WERI-Rb-1 (cell line): ENCODE results near the gene RAD51.

ENCODE experiments used
- DNase-seq: peaks from one replicate; pipeline ENCODE4 v3.0.0-alpha.2; 2020
- H3K27ac ChIP-seq: fragments of 250-450 bp; sonication (Bioruptor Pico); 2 replicates; pipeline ENCODE4 v1.5.1; 2020; ENCODE audit warnings: mild to moderate bottlenecking, moderate library complexity
- H3K27me3 ChIP-seq: fragments of 250-450 bp; sonication (Bioruptor Pico); 2 replicates; pipeline ENCODE4 v1.5.1; 2021; ENCODE audit warnings: mild to moderate bottlenecking, low read depth, moderate library complexity; ENCODE audit not compliant: insufficient read depth, severe bottlenecking
- H3K36me3 ChIP-seq: fragments of 250-450 bp; sonication (Bioruptor Pico); 2 replicates; pipeline ENCODE4 v1.5.1; 2020; ENCODE audit warnings: mild to moderate bottlenecking, moderate library complexity
- H3K4me3 ChIP-seq: 2 replicates; pipeline ENCODE4 v1.5.1; 2011; ENCODE audit warnings: low read depth, mild to moderate bottlenecking, control low read depth, low read length
- H3K9me3 ChIP-seq: fragments of 250-450 bp; sonication (Bioruptor Pico); 2 replicates; pipeline ENCODE4 v1.5.1; 2021; ENCODE audit warnings: mild to moderate bottlenecking, moderate library complexity; ENCODE audit not compliant: severe bottlenecking
- TF ChIP-seq, protein P1 (sequence below): IDR thresholded peaks from 2 replicates; pipeline ENCODE4 v1.5.1; 2011; ENCODE audit warnings: low read depth, mild to moderate bottlenecking, control low read depth, inconsistent platforms, low read length

The RAD51 gene

DNA sequence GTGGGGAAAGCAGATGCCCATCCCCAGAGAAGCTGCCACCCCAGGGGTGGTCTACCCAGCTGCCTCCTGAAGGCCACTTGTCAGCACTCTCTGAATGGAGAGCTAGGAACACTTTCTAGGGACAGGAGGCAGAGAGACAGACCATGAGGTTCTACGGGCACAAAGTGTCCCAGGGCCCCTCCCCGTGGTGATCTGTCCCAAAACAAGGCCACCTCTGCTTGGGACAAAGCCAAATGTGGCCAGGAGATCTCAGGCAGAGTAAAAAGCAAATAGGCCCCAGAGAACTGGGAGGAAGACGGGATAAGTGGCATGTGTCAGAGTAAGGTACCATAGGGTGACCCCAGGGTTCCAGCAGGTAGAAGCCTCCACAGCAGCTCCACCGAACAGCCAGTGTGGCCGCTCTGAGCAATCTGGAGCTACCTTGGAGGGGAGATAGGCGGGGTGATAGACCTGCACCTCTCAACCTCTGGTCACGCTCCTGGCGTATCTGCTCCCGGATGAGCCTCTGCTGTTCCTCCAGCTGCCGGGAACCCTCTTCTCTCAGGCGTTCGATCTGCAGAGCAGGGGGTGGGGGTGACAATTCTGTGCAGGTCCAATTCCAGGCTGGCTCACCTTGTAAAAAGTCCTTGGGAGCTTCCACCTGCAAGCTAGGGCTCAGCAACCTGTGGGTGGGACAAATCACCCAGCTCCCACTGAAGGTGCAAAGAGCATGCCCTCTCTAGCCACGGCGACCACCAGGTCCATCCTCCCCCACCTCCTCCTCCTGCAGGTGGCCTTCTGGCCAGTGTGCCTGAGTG, 81.0 kb downstream of the RAD51 start:
- TF ChIP-seq, protein P1, sequence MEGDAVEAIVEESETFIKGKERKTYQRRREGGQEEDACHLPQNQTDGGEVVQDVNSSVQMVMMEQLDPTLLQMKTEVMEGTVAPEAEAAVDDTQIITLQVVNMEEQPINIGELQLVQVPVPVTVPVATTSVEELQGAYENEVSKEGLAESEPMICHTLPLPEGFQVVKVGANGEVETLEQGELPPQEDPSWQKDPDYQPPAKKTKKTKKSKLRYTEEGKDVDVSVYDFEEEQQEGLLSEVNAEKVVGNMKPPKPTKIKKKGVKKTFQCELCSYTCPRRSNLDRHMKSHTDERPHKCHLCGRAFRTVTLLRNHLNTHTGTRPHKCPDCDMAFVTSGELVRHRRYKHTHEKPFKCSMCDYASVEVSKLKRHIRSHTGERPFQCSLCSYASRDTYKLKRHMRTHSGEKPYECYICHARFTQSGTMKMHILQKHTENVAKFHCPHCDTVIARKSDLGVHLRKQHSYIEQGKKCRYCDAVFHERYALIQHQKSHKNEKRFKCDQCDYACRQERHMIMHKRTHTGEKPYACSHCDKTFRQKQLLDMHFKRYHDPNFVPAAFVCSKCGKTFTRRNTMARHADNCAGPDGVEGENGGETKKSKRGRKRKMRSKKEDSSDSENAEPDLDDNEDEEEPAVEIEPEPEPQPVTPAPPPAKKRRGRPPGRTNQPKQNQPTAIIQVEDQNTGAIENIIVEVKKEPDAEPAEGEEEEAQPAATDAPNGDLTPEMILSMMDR = no peak
- Histone ChIP-seq H3K9me3 (no peaks in the 10 kb centered on the region), H3K27me3 (no peaks in the 10 kb centered on the region), H3K4me3 (no peak overlapping the region), H3K36me3 (peaks cover 37% of the 10 kb centered on the region), H3K27ac (no peak overlapping the region)
- DNase-seq = no peak

DNA sequence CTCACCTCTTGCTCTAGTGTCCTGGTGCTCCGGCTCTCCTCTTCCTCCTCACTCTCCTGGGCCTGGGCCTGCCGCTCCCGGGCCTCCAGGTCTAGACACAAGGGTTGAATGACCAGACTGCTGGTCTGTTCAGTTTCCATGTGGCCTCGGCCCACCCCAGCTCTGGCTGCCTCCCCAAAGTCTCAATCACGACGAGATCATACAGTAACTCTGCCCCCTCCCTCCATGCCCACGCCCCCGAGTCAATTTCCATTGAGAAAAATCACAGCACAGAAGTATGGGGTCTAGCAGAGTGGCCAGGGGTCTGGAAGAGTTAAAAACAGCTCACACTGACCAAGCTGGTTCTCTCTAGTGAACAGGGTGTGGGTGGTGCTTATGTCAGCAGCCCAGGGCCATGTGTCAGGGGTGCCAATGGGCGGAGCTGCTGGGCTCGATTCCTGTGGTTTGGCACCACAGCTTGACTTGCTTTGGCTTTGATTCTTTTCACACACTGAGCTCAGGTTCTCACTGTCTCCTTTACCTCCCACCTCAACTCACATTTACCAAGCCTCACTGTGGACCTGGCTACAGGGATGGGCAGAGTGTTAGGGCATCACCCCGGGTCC, 81.7 kb downstream of the RAD51 start:
- peaks cover 37% of the 10 kb centered on the region for H3K36me3 ChIP-seq

More for the DNA sequence above, 81.7 kb downstream of the RAD51 start:
- no peaks in the 10 kb centered on the region for H3K27me3 ChIP-seq
- TF ChIP-seq, protein P1 = no peak
- DNase-seq = no peak
- no peak overlapping the region for H3K4me3 ChIP-seq
- H3K9me3 ChIP-seq = no peaks in the 10 kb centered on the region
- H3K27ac ChIP-seq = no peak overlapping the region
